Adrenal gland (tissue), 5 donors: ENCODE results near the gene SUSD3.

ENCODE experiments used
- POLR2A ChIP-seq, 2 donors: fragments of 450-650 bp; IDR thresholded peaks; one replicate each; pipeline ENCODE4 v1.6.1; 2017; ENCODE audit warnings: antibody characterized with exemption in 2 of 2, mild to moderate bottlenecking in 2 of 2, moderate library complexity in 1 of 2
- TF ChIP-seq, protein P1 (sequence below), 6 experiments: fragments of 450-650 bp in 4 of 6; fragments of 200-600 bp in 2 of 6; sonication (generic) in 1 of 6; IDR thresholded peaks; 1 replicate in 5 of 6; 2 replicates in 1 of 6; pipeline versions ENCODE4 v1.5.1 to v1.8.0; 2016 to 2021; ENCODE audit warnings: antibody characterized with exemption in 6 of 6, mild to moderate bottlenecking in 2 of 6, moderate library complexity in 1 of 6
- donor health status: DM: no; HTN: no; CAD: no.

DNA sequence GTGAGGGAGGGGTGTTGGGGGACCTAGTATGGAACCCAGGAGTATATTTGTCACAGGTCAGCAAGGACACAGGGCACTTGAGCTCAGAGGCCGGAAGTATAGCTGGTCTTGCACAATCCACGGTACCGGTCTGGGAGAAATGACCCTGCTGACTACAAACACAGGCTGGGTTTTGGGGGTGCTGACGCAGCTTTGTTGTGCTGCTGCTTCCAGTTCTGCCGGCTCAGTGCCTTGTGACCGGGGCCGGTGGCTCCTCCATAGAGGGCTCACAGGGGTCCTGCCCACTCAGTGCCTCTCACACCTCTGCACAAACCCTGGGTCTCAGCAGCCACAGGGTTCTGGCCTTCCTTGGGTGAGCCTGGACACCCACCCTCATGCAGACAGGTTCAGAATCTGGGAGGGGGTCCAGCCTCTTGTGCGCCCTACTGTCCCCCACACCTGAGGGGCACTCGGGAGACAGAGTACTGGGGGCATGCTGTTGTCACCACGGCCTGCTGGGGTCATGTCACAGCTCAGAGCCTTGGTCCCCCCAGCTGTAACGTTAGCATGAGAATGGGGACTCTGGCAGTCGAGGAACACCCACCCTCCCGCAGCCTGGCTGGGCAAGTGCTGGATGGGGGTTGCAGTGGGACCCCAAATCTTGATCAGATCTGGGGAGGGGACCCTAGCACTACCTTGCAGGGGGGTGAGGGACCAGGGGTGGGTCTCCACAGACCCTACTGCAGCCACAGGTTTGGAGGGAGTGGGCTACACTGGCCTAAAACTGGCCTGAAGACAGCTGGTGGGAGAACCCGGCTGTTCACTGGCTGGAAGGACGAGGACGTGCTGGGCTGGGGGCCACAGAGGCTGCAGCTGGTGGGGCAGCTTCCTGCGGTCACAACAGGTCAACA, 57.8 kb downstream of the SUSD3 start:
- TF ChIP-seq, protein P1, sequence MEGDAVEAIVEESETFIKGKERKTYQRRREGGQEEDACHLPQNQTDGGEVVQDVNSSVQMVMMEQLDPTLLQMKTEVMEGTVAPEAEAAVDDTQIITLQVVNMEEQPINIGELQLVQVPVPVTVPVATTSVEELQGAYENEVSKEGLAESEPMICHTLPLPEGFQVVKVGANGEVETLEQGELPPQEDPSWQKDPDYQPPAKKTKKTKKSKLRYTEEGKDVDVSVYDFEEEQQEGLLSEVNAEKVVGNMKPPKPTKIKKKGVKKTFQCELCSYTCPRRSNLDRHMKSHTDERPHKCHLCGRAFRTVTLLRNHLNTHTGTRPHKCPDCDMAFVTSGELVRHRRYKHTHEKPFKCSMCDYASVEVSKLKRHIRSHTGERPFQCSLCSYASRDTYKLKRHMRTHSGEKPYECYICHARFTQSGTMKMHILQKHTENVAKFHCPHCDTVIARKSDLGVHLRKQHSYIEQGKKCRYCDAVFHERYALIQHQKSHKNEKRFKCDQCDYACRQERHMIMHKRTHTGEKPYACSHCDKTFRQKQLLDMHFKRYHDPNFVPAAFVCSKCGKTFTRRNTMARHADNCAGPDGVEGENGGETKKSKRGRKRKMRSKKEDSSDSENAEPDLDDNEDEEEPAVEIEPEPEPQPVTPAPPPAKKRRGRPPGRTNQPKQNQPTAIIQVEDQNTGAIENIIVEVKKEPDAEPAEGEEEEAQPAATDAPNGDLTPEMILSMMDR (IDR thresholded peaks at IDR 0.05), result no peak
- TF ChIP-seq POLR2A (IDR thresholded peaks at IDR 0.05), result peak; percentile 44 to 86
